H9 (cell line): Measurements from ENCODE around the gene FRMD4B. TPM values are rescaled to one million over a fixed set of nuclear protein-coding genes. Genes with fewer than 3 reads are reported as not detected.

ENCODE experiments used
- DNase-seq: peaks from one replicate; pipeline ENCODE4 v3.0.0-alpha.2; 2017
- H2AFZ ChIP-seq: one replicate; pipeline ENCODE4 v1.6.1; 2013; ENCODE audit warnings: mild to moderate bottlenecking, low read length, control low read depth, moderate library complexity
- H2AK5ac ChIP-seq: 2 replicates; pipeline ENCODE4 v1.6.1; 2013; ENCODE audit warnings: low read length, control low read depth, mixed read lengths; ENCODE audit not compliant: insufficient read length
- H2BK120ac ChIP-seq: one replicate; pipeline ENCODE4 v1.6.1; 2013; ENCODE audit warnings: low read depth, mild to moderate bottlenecking, low read length, control low read depth, inconsistent platforms; ENCODE audit not compliant: poor library complexity, severe bottlenecking
- H2BK12ac ChIP-seq: 2 replicates; pipeline ENCODE4 v1.6.1; 2013; ENCODE audit warnings: low read length, control low read depth, mixed read lengths, low read depth; ENCODE audit not compliant: insufficient read length
- H2BK15ac ChIP-seq: 2 replicates; pipeline ENCODE4 v1.6.1; 2013; ENCODE audit warnings: low read depth, low read length, control low read depth
- H2BK20ac ChIP-seq: one replicate; pipeline ENCODE4 v1.6.1; 2013; ENCODE audit warnings: low read depth, mild to moderate bottlenecking, low read length, control low read depth, inconsistent platforms; ENCODE audit not compliant: poor library complexity, severe bottlenecking
- H2BK5ac ChIP-seq: 2 replicates; pipeline ENCODE4 v1.6.1; 2013; ENCODE audit warnings: low read length, control low read depth, mixed read lengths; ENCODE audit not compliant: insufficient read length
- H3K14ac ChIP-seq: 2 replicates; pipeline ENCODE4 v1.6.1; 2013; ENCODE audit warnings: low read length, control low read depth; ENCODE audit not compliant: insufficient read depth
- H3K18ac ChIP-seq: 2 replicates; pipeline ENCODE4 v1.6.1; 2013; ENCODE audit warnings: low read depth, mild to moderate bottlenecking, mixed read lengths, low read length, control low read depth; ENCODE audit not compliant: insufficient read length
- H3K23ac ChIP-seq: 2 replicates; pipeline ENCODE4 v1.6.1; 2013; ENCODE audit warnings: low read length, control low read depth, mixed read lengths, low read depth; ENCODE audit not compliant: insufficient read length
- H3K23me2 ChIP-seq: 2 replicates; pipeline ENCODE4 v1.6.1; 2013; ENCODE audit warnings: low read depth, mild to moderate bottlenecking, mixed read lengths, low read length, control low read depth; ENCODE audit not compliant: insufficient read length, poor library complexity, severe bottlenecking
- H3K27ac ChIP-seq: 2 replicates; pipeline ENCODE4 v1.5.1; 2013; ENCODE audit warnings: low read length, control low read depth, mixed read lengths, low read depth; ENCODE audit not compliant: insufficient read length
- H3K27me3 ChIP-seq: 2 replicates; pipeline ENCODE4 v1.6.1; 2013; ENCODE audit warnings: low read length, control low read depth, inconsistent platforms; ENCODE audit not compliant: insufficient read depth
- H3K4ac ChIP-seq: 2 replicates; pipeline ENCODE4 v1.6.1; 2013; ENCODE audit warnings: low read depth, mild to moderate bottlenecking, control low read depth, inconsistent platforms, low read length, moderate library complexity
- H3K4me1 ChIP-seq: 2 replicates; pipeline ENCODE4 v1.6.1; 2013; ENCODE audit warnings: low read length, control low read depth, inconsistent platforms; ENCODE audit not compliant: insufficient read depth
- H3K4me2 ChIP-seq: 2 replicates; pipeline ENCODE4 v1.6.1; 2013; ENCODE audit warnings: low read length, control low read depth, mixed read lengths; ENCODE audit not compliant: insufficient read length, insufficient read depth
- H3K56ac ChIP-seq: 2 replicates; pipeline ENCODE4 v1.6.1; 2013; ENCODE audit warnings: low read depth, mild to moderate bottlenecking, mixed read lengths, low read length, control low read depth; ENCODE audit not compliant: insufficient read length
- H3K79me1 ChIP-seq: 2 replicates; pipeline ENCODE4 v1.6.1; 2013; ENCODE audit warnings: low read depth, mild to moderate bottlenecking, moderate library complexity, low read length, control low read depth, inconsistent platforms; ENCODE audit not compliant: insufficient read depth, poor library complexity, severe bottlenecking
- H3K79me2 ChIP-seq: 2 replicates; pipeline ENCODE4 v1.6.1; 2013; ENCODE audit warnings: low read length, control low read depth, inconsistent platforms; ENCODE audit not compliant: insufficient read depth
- H3K9ac ChIP-seq: 2 replicates; pipeline ENCODE4 v1.6.1; 2013; ENCODE audit warnings: low read length, control low read depth, mixed read lengths; ENCODE audit not compliant: insufficient read length; ENCODE audit errors: extremely low read depth
- H3K9me3 ChIP-seq: one replicate; pipeline ENCODE4 v1.6.1; 2013; ENCODE audit warnings: low read depth, low read length, inconsistent platforms; ENCODE audit not compliant: control insufficient read depth
- H3T11ph ChIP-seq: one replicate; pipeline ENCODE4 v1.6.1; 2013; ENCODE audit warnings: mild to moderate bottlenecking, low read length, control low read depth, inconsistent platforms
- H4K20me1 ChIP-seq: one replicate; pipeline ENCODE4 v1.6.1; 2013; ENCODE audit not compliant: control insufficient read depth, insufficient read length, insufficient read depth
- H4K5ac ChIP-seq: 2 replicates; pipeline ENCODE4 v1.6.1; 2013; ENCODE audit warnings: low read depth, mild to moderate bottlenecking, mixed read lengths, low read length, control low read depth; ENCODE audit not compliant: insufficient read length
- H4K8ac ChIP-seq: replicated peaks from 2 replicates; pipeline ENCODE4 v1.6.1; 2013; ENCODE audit warnings: low read length, control low read depth, mixed read lengths, low read depth; ENCODE audit not compliant: insufficient read length
- H4K91ac ChIP-seq: 2 replicates; pipeline ENCODE4 v1.6.1; 2013; ENCODE audit warnings: low read depth, mild to moderate bottlenecking, moderate library complexity, mixed read lengths, low read length, control low read depth; ENCODE audit not compliant: insufficient read length
- H3K27ac Mint-ChIP-seq, 3 experiments: 2 replicates in 2 of 3; 3 replicates in 1 of 3; pipeline ENCODE4 v1.8.0; 2020 to 2021; ENCODE audit warnings: mixed read lengths in 3 of 3, mild to moderate bottlenecking in 1 of 3, moderate library complexity in 1 of 3
- H3K27me3 Mint-ChIP-seq: 2 replicates; pipeline ENCODE4 v1.8.0; 2021; ENCODE audit warnings: low read depth, mild to moderate bottlenecking, moderate library complexity, mixed read lengths
- H3K36me3 Mint-ChIP-seq, 3 experiments: 2 replicates in 2 of 3; 3 replicates in 1 of 3; pipeline ENCODE4 v1.8.0; 2020 to 2021; ENCODE audit warnings: low read depth in 3 of 3, mixed read lengths in 3 of 3; ENCODE audit not compliant: insufficient read depth in 1 of 3
- H3K4me1 Mint-ChIP-seq, 2 experiments: 2 replicates each; pipeline ENCODE4 v1.8.0; 2020; ENCODE audit warnings: mixed read lengths in 2 of 2
- H3K4me3 Mint-ChIP-seq, 2 experiments: 2 replicates in 1 of 2; 3 replicates in 1 of 2; pipeline ENCODE4 v1.8.0; 2020 to 2021; ENCODE audit warnings: mild to moderate bottlenecking in 2 of 2, mixed read lengths in 2 of 2, moderate library complexity in 1 of 2
- H3K9me3 Mint-ChIP-seq, 2 experiments: 2 replicates in 1 of 2; 3 replicates in 1 of 2; pipeline ENCODE4 v1.8.0; 2020; ENCODE audit warnings: mild to moderate bottlenecking in 2 of 2, mixed read lengths in 2 of 2, moderate library complexity in 1 of 2
- WGBS: extraction: QIAGEN DNeasy Blood & Tissue Kit; methylation state at CpG from one replicate; pipeline ENCODE4 v1.1.7; 2013; ENCODE audit warnings: missing lambda C conversion rate, low lambda C conversion rate, mixed read lengths; ENCODE audit not compliant: insufficient read length; ENCODE audit errors: extremely low coverage; 5-methylcytosine and 5-hydroxymethylcytosine counted together
- total RNA-seq: library from RNA; stranded (reverse); gene quantifications from 2 replicates; pipeline ENCODE4 v1.2.1, GENCODE V29; 2021
- TF ChIP-seq, protein P1 (sequence below): fragments of 200-600 bp; sonication (generic); conservative IDR thresholded peaks from 3 replicates; pipeline ENCODE4 v1.8.0; 2021; ENCODE audit warnings: antibody characterized with exemption, mild to moderate bottlenecking

FRMD4B gene
- total RNA-seq, 1 experiment from 2014 or later: 3.4 TPM

DNA sequence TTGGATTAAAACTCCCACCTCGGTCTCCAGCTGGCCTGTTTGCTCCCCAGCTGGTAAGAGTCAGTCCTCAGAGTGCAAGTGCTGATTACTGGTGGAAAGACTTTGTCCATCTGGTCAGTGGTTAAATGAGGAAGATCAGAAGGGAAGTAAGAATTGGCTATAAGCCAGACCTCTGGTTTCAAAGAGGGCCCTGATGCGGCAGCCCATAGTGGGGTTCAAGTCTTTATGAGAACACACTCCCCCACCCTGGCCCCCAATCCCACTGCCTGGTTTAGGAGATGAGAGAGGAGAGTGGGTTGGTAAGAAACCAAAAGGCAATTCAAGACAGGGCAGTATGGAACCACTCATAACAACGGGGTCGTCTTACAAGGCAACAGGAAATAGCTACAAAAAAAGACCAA lies 65.0 kb downstream of the FRMD4B start:
- no CpG with 5 or more reads among the region's 4 CpGs for WGBS
- H3K4me3 Mint-ChIP-seq: no peak overlapping the region
- peaks cover 0 to 4% of the 10 kb centered on the region in 2 experiments; a peak in 2 of 4 replicates for H3K4me1 Mint-ChIP-seq
- Histone ChIP-seq H3K18ac (no peak overlapping the region), H2BK120ac (no peak overlapping the region), H3K79me2 (no peaks in the 10 kb centered on the region), H3K23me2 (no peaks in the 10 kb centered on the region), H2BK15ac (no peak overlapping the region), H3K56ac (no peak overlapping the region), H3K27me3 (no peaks in the 10 kb centered on the region), H3K27ac (no peak overlapping the region), H2BK20ac (no peak overlapping the region), H2AK5ac (no peak overlapping the region), H2BK12ac (no peak overlapping the region), H4K20me1 (no peaks in the 10 kb centered on the region), H3K4ac (no peak overlapping the region), H3K4me2 (no peak overlapping the region), H3K9me3 (no peaks in the 10 kb centered on the region), H3K23ac (no peak overlapping the region), H3K79me1 (no peaks in the 10 kb centered on the region), H3T11ph (no peak overlapping the region), H4K91ac (no peak overlapping the region), H4K5ac (no peak overlapping the region), H3K4me1 (no peaks in the 10 kb centered on the region), H2BK5ac (no peak overlapping the region), H2AFZ (no peak overlapping the region), H3K9ac (no peak overlapping the region), H4K8ac (no peak overlapping the region), H3K14ac (no peak overlapping the region)
- no peaks in the 10 kb centered on the region; a peak in 1 of 5 replicates for H3K9me3 Mint-ChIP-seq
- no peak for DNase-seq
- TF ChIP-seq, protein P1, sequence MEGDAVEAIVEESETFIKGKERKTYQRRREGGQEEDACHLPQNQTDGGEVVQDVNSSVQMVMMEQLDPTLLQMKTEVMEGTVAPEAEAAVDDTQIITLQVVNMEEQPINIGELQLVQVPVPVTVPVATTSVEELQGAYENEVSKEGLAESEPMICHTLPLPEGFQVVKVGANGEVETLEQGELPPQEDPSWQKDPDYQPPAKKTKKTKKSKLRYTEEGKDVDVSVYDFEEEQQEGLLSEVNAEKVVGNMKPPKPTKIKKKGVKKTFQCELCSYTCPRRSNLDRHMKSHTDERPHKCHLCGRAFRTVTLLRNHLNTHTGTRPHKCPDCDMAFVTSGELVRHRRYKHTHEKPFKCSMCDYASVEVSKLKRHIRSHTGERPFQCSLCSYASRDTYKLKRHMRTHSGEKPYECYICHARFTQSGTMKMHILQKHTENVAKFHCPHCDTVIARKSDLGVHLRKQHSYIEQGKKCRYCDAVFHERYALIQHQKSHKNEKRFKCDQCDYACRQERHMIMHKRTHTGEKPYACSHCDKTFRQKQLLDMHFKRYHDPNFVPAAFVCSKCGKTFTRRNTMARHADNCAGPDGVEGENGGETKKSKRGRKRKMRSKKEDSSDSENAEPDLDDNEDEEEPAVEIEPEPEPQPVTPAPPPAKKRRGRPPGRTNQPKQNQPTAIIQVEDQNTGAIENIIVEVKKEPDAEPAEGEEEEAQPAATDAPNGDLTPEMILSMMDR: no peak
- no peaks in the 10 kb centered on the region for H3K27me3 Mint-ChIP-seq
- no peaks in the 10 kb centered on the region; a peak in 1 of 7 replicates for H3K36me3 Mint-ChIP-seq
- H3K27ac Mint-ChIP-seq: peak overlapping the region in 1 of 3 experiments; percentile 57; a peak in 1 of 7 replicates
